ENCODE data around the gene UFSP1. TPM values are rescaled to one million over a fixed set of nuclear protein-coding genes. Genes with fewer than 3 reads are reported as not detected.
A peak's percentile ranks its signal among the peaks of the same experiment; 100 is the strongest.

The UFSP1 gene
- total RNA-seq, 1 experiment from 2014 or later = 3.3 TPM

DNA sequence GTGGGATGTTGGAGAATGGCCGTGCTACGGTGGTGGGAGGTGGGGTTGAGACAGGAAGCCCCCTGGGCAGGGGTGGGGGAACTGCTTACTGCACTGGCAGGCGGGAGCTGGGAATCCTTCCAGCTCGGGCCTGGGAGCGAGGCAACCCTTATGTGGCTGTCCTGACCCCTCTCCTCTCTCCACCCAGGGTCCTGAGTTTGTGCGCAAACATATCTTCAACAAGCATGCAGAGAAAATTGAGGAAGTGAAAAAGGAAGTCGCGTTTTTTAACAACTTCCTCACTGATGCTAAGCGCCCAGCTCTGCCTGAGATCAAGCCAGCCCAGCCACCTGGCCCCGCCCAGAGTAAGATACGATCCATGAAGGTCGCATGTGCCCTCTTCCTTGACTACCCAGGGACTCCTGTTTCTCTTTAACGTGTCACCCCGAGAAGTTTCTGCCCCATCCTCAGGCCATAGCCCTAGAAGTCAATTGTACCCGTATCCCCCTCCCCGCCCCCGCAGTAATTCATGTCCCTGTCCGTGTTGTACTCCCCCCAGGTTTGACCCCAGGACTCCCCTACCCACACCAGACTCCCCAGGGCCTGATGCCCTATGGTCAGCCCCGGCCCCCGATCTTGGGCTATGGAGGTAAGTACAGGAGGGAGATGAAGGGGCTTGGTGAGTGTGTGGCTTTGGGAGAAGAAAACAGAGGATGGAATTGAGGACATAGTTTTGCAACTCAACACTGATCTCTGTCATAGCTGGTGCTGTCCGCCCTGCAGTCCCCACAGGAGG is 1.8 kb downstream of the UFSP1 start:
- no peaks in the 10 kb centered on the region for H3K27me3 ChIP-seq (ENCODE audit: low read length)
- peak overlapping the region; percentile 72 for H3K4me2 ChIP-seq (ENCODE audit: low read depth, low read length, poor library complexity, severe bottlenecking)
- H3K27ac ChIP-seq (ENCODE audit: low read length) = peak overlapping the region; percentile 78
- H3K79me2 ChIP-seq (ENCODE audit: low read length) = peaks cover 16% of the 10 kb centered on the region
- H3K4me3 ChIP-seq (ENCODE audit: low read length) = peak overlapping the region; percentile 88
- H3K4me1 ChIP-seq (ENCODE audit: low read length) = peaks cover 44% of the 10 kb centered on the region
- no peaks in the 10 kb centered on the region for H3K9me2 ChIP-seq (replicated peaks; ENCODE audit: insufficient read depth, low read length)
- peaks cover 23% of the 10 kb centered on the region for H3K36me3 ChIP-seq (ENCODE audit: insufficient read depth, low read length)
- 0 out of 2 replicates have a peak, but pooled peaks cover 6% of the 10 kb centered on the region for H4K20me1 ChIP-seq (ENCODE audit: insufficient read depth, low read depth, low read length)
- peak; percentile 96 for DNase-seq
- no peaks in the 10 kb centered on the region for H3K9me3 ChIP-seq (ENCODE audit: low read length)
- peak overlapping the region; percentile 97 for H3K9ac ChIP-seq (ENCODE audit: low read length)
- H2AFZ ChIP-seq (ENCODE audit: low read length) = no peak overlapping the region

DNA sequence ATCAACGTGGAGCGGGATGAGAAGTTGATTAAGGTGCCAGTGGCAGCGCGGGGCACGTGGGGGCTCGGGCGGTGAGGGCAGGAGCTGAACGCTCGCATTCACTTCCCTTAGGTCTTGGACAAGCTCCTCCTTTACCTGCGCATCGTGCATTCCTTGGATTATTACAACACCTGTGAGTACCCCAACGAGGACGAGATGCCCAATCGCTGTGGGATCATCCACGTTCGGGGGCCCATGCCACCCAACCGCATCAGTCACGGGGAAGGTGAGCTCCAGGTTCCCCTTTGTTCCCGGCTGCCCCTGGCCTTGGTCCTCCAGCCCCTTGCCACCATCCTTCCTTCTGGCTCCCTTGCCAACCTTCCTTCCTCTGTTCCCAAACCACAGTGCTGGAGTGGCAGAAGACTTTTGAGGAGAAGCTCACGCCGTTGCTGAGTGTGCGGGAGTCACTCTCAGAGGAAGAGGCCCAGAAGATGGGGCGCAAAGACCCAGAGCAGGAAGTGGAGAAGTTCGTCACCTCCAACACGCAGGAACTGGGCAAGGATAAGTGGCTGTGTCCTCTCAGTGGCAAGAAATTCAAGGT is 2.5 kb downstream of the UFSP1 start:
- Histone ChIP-seq H3K4me2 (ENCODE audit: low read depth, low read length, poor library complexity, severe bottlenecking) (peak overlapping the region; percentile 72), H3K79me2 (ENCODE audit: low read length) (peaks cover 16% of the 10 kb centered on the region)

DNA sequence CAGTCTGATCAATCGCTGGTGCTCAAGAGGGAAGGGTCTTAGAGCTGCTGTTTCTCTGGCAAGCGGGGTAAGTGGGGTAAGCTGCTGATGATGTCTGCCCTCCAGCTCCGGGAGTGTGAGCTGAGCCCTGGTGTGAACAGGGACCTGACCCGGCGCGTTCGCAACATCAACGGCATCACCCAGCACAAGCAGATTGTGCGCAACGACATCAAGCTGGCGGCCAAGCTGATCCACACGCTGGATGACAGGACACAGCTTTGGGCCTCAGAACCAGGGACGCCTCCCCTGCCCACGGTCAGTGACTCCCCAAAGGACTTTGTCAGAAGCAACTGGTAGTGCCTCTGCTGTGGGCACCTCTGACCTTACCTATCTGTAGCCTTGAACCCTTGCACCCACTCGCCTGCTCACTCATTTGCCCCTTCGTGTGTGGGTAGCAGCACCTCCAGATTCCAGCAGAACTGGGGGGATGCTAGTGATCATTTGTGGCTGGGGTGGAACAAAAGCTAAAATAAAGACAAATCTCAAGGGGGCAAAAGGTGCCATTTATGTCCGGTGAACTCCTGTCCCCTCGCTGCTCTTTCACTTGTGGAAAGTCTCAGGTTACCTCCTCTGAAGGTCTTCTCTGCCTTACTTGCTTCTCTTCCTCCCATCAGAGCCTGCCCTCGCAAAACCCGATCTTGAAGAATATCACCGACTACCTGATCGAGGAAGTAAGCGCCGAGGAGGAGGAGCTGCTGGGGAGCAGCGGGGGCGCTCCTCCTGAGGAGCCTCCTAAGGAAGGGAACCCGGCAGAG is 3.2 kb downstream of the UFSP1 start:
- H4K20me1 ChIP-seq (ENCODE audit: insufficient read depth, low read depth, low read length) = peaks cover 13% of the 10 kb centered on the region; the same call in 1 of the 2 replicates
- H3K9me3 ChIP-seq (ENCODE audit: low read length) = no peaks in the 10 kb centered on the region
- peak; percentile 42 for DNase-seq
- H3K36me3 ChIP-seq (ENCODE audit: insufficient read depth, low read length) = peaks cover 26% of the 10 kb centered on the region
- H3K27me3 ChIP-seq (ENCODE audit: low read length) = no peaks in the 10 kb centered on the region
- H3K4me3 ChIP-seq (ENCODE audit: low read length) = no peak overlapping the region
- no peak overlapping the region for H2AFZ ChIP-seq (ENCODE audit: low read length)
- H3K4me1 ChIP-seq (ENCODE audit: low read length) = peaks cover 44% of the 10 kb centered on the region
- H3K9ac ChIP-seq (ENCODE audit: low read length) = no peak overlapping the region
- no peak overlapping the region for H3K27ac ChIP-seq (ENCODE audit: low read length)
- peak overlapping the region; percentile 72 for H3K4me2 ChIP-seq (ENCODE audit: low read depth, low read length, poor library complexity, severe bottlenecking)
- peaks cover 20% of the 10 kb centered on the region for H3K79me2 ChIP-seq (ENCODE audit: low read length)
- H3K9me2 ChIP-seq (replicated peaks; ENCODE audit: insufficient read depth, low read length) = no peaks in the 10 kb centered on the region

More for the DNA sequence above, 2.5 kb downstream of the UFSP1 start:
- H3K36me3 ChIP-seq (ENCODE audit: insufficient read depth, low read length) = peaks cover 23% of the 10 kb centered on the region
- peak overlapping the region; percentile 78 for H3K27ac ChIP-seq (ENCODE audit: low read length)
- H3K4me1 ChIP-seq (ENCODE audit: low read length) = peaks cover 44% of the 10 kb centered on the region
- 0 out of 2 replicates have a peak, but pooled peaks cover 6% of the 10 kb centered on the region for H4K20me1 ChIP-seq (ENCODE audit: insufficient read depth, low read depth, low read length)
- H3K9me2 ChIP-seq (replicated peaks; ENCODE audit: insufficient read depth, low read length) = no peaks in the 10 kb centered on the region
- no peak overlapping the region for H2AFZ ChIP-seq (ENCODE audit: low read length)
- H3K4me3 ChIP-seq (ENCODE audit: low read length) = peak overlapping the region; percentile 47; the same call in 1 of the 2 replicates
- no peak for DNase-seq
- H3K9ac ChIP-seq (ENCODE audit: low read length) = peak overlapping the region; percentile 63
- no peaks in the 10 kb centered on the region for H3K9me3 ChIP-seq (ENCODE audit: low read length)
- H3K27me3 ChIP-seq (ENCODE audit: low read length) = no peaks in the 10 kb centered on the region

DNA sequence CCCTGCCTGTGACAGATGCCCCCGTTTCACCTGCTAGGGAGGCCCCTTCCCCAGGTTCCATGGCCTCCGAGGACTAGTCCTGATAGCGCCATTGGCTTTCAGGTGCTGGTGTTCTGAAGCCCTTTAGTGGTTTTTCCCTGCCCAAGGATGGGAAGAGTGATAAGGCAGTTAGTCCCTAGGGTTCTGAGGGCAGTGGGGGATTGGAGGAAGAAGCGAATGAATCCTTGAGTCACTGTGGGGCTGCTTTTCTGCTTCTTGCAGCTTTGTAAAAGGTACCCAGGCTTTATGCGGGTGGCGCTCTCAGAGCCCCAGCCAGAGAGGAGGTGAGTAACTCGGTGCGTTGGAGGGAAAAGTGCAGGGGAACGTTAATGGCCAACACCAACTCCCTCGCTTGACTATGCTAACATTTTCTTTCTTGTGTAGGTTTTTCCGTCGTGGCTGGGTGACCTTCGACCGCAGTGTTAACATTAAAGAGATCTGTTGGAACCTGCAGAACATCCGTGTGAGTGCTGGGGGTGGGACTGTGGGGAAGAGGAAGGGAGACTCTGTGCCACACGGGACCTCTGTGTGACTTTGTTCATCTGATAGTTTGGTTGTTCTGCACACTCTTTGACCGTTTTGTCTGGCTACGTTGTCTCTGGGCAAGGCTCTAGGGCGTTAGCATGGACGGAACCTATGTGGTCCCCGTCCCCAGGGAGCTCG is 3.9 kb downstream of the UFSP1 start:
- H3K4me2 ChIP-seq (ENCODE audit: low read depth, low read length, poor library complexity, severe bottlenecking) = no peak overlapping the region
- no peaks in the 10 kb centered on the region for H3K27me3 ChIP-seq (ENCODE audit: low read length)
- H3K4me1 ChIP-seq (ENCODE audit: low read length) = peaks cover 40% of the 10 kb centered on the region
- H3K27ac ChIP-seq (ENCODE audit: low read length) = no peak overlapping the region
- H3K79me2 ChIP-seq (ENCODE audit: low read length) = peaks cover 27% of the 10 kb centered on the region
- peak; percentile 41 for DNase-seq
- H3K4me3 ChIP-seq (ENCODE audit: low read length) = no peak overlapping the region
- no peaks in the 10 kb centered on the region for H3K9me3 ChIP-seq (ENCODE audit: low read length)
- peaks cover 18% of the 10 kb centered on the region; the same call in 1 of the 2 replicates for H4K20me1 ChIP-seq (ENCODE audit: insufficient read depth, low read depth, low read length)
- H2AFZ ChIP-seq (ENCODE audit: low read length) = no peak overlapping the region
- peaks cover 30% of the 10 kb centered on the region for H3K36me3 ChIP-seq (ENCODE audit: insufficient read depth, low read length)
- no peak overlapping the region for H3K9ac ChIP-seq (ENCODE audit: low read length)
- no peaks in the 10 kb centered on the region for H3K9me2 ChIP-seq (replicated peaks; ENCODE audit: insufficient read depth, low read length)

DNA sequence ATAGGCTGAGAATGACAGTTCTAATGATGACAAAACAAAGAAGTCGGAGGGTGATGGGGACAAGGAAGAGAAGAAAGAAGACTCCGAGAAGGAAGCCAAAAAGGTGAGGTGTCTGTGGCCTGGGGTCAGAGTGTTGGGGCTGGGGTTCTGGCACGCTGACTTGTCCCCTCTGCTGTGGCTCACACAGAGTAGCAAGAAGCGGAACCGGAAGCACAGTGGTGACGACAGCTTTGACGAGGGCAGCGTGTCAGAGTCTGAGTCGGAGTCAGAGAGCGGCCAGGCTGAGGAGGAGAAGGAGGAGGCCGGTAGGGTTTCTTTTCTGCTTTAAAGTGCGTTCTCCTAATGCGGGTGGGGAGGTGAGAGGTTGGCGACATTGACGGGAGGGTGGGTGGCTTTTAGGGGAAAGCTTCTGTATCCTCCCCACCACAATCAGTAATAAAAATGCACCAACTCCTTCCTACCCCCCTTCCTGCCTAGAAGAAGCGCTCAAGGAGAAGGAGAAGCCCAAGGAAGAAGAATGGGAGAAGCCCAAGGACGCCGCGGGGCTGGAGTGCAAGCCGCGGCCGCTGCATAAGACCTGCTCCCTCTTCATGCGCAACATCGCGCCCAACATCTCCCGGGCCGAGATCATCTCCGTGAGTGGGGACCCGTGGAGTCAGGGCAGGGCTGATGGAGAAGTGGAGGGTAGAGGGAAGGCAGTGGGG is 4.6 kb downstream of the UFSP1 start:
- Histone ChIP-seq H3K27me3 (ENCODE audit: low read length) (no peaks in the 10 kb centered on the region), H3K79me2 (ENCODE audit: low read length) (peaks cover 32% of the 10 kb centered on the region), H3K4me2 (ENCODE audit: low read depth, low read length, poor library complexity, severe bottlenecking) (no peak overlapping the region), H3K4me1 (ENCODE audit: low read length) (peaks cover 33% of the 10 kb centered on the region), H3K27ac (ENCODE audit: low read length) (no peak overlapping the region), H2AFZ (ENCODE audit: low read length) (no peak overlapping the region), H3K36me3 (ENCODE audit: insufficient read depth, low read length) (peaks cover 32% of the 10 kb centered on the region), H3K9ac (ENCODE audit: low read length) (no peak overlapping the region), H3K9me2 (replicated peaks; ENCODE audit: insufficient read depth, low read length) (no peaks in the 10 kb centered on the region), H4K20me1 (ENCODE audit: insufficient read depth, low read depth, low read length) (peaks cover 22% of the 10 kb centered on the region), H3K4me3 (ENCODE audit: low read length) (no peak overlapping the region), H3K9me3 (ENCODE audit: low read length) (no peaks in the 10 kb centered on the region)
- peak; percentile 37 for DNase-seq

DNA sequence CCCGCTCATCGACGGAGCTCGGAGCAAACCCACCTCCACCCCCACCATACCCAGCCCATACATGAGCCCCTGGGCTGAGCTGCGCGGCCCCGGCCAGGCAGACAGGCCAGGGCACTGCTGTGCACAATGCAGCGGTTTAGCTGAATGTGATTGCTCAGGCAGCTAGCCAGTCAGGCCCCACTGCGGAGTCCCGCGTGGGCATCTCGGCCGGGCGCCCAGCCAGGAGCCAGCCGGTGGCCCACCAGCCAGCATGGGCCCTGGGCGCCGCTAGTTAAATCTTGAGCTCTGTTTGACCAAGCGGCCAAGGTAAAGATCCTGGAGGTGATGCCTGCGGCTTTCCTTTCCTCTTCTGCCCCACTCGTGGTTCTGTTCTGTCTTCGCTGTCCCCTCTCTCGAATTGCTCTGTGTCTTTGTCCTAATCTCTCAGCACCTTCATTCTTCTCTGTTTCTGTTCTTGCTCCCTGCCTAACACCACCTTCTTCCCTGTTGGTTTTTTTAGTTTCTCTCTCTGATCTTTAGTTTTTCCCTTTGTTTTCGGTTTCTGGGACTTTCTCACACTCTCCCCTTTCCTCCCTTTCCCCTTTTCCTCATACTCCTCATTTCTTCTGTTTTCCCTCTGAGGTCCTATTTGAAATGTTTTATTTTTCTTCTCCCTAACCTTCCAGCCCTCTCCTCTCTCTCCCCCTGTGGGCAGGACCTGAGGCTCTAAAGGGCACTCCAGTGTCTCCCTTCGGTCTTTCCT is 6.6 kb downstream of the UFSP1 start:
- H3K4me3 ChIP-seq (ENCODE audit: low read length) = no peak overlapping the region
- H2AFZ ChIP-seq (ENCODE audit: low read length) = no peak overlapping the region
- H3K4me1 ChIP-seq (ENCODE audit: low read length) = peaks cover 25% of the 10 kb centered on the region
- H3K9me3 ChIP-seq (ENCODE audit: low read length) = no peaks in the 10 kb centered on the region
- peaks cover 36% of the 10 kb centered on the region for H3K79me2 ChIP-seq (ENCODE audit: low read length)
- H3K27ac ChIP-seq (ENCODE audit: low read length) = no peak overlapping the region
- DNase-seq = no peak
- no peaks in the 10 kb centered on the region for H3K9me2 ChIP-seq (replicated peaks; ENCODE audit: insufficient read depth, low read length)
- H3K4me2 ChIP-seq (ENCODE audit: low read depth, low read length, poor library complexity, severe bottlenecking) = no peak overlapping the region
- H3K36me3 ChIP-seq (ENCODE audit: insufficient read depth, low read length) = peaks cover 42% of the 10 kb centered on the region
- H3K9ac ChIP-seq (ENCODE audit: low read length) = no peak overlapping the region
- H4K20me1 ChIP-seq (ENCODE audit: insufficient read depth, low read depth, low read length) = peaks cover 39% of the 10 kb centered on the region
- no peaks in the 10 kb centered on the region for H3K27me3 ChIP-seq (ENCODE audit: low read length)

DNA sequence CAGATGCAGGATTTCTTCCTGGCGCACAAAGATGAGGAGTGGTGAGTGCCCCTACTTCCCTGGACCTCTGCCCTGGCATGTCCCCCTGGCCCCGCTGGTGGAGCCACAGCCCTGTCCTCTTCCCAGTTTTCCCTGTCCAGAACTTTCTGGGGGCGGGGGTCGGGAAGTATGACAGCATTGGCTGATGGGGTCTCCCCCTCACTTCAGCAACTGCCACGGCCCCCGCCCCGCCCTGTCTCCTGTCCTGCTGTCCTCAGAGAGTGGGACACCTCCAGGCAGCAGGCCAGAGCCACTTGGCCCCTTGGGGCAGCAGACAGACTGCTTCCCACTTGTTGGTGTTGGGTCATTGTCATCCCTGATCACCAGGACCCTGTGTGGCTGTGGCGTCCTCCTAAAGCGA is 7.3 kb downstream of the UFSP1 start:
- no peak overlapping the region for H3K27ac ChIP-seq (ENCODE audit: low read length)
- H3K4me2 ChIP-seq (ENCODE audit: low read depth, low read length, poor library complexity, severe bottlenecking) = no peak overlapping the region
- no peaks in the 10 kb centered on the region for H3K9me3 ChIP-seq (ENCODE audit: low read length)
- H3K36me3 ChIP-seq (ENCODE audit: insufficient read depth, low read length) = peaks cover 44% of the 10 kb centered on the region; the same call in 1 of the 2 replicates
- no peaks in the 10 kb centered on the region for H3K9me2 ChIP-seq (replicated peaks; ENCODE audit: insufficient read depth, low read length)
- H3K79me2 ChIP-seq (ENCODE audit: low read length) = peaks cover 42% of the 10 kb centered on the region
- H3K4me3 ChIP-seq (ENCODE audit: low read length) = no peak overlapping the region
- no peak overlapping the region for H3K9ac ChIP-seq (ENCODE audit: low read length)
- H3K27me3 ChIP-seq (ENCODE audit: low read length) = no peaks in the 10 kb centered on the region
- H4K20me1 ChIP-seq (ENCODE audit: insufficient read depth, low read depth, low read length) = peaks cover 44% of the 10 kb centered on the region
- H3K4me1 ChIP-seq (ENCODE audit: low read length) = peaks cover 23% of the 10 kb centered on the region
- no peak for DNase-seq
- H2AFZ ChIP-seq (ENCODE audit: low read length) = no peak overlapping the region

Data from Karpas-422 (cell line).